Effector memory CD4-positive, alpha-beta T cell (primary cell): Measurements from ENCODE around the gene C1QB.

Experiments
- DNase-seq, 3 donors: peaks; one replicate each; pipeline ENCODE4 v3.0.0-alpha.2; 2020
- H3K27ac ChIP-seq: 2 replicates; pipeline ENCODE4 v1.7.0; 2013; ENCODE audit warnings: mild to moderate bottlenecking, low read length, moderate library complexity; ENCODE audit not compliant: insufficient read depth, poor library complexity, severe bottlenecking
- H3K27me3 ChIP-seq: replicated peaks from 2 replicates; pipeline ENCODE4 v1.7.0; 2013; ENCODE audit warnings: mild to moderate bottlenecking, low read length; ENCODE audit not compliant: insufficient read depth, control insufficient read depth, poor library complexity, severe bottlenecking
- H3K36me3 ChIP-seq: 2 replicates; pipeline ENCODE4 v1.7.0; 2013; ENCODE audit warnings: mild to moderate bottlenecking, low read length, moderate library complexity; ENCODE audit not compliant: control insufficient read depth, insufficient read depth
- H3K4me1 ChIP-seq: 2 replicates; pipeline ENCODE4 v1.7.0; 2013; ENCODE audit warnings: low read length, mild to moderate bottlenecking; ENCODE audit not compliant: control insufficient read depth, insufficient read depth, poor library complexity, severe bottlenecking
- H3K4me3 ChIP-seq: 2 replicates; pipeline ENCODE4 v1.7.0; 2013; ENCODE audit warnings: low read length, low read depth, mild to moderate bottlenecking; ENCODE audit not compliant: insufficient read depth, poor library complexity, severe bottlenecking
- H3K9me3 ChIP-seq: 2 replicates; pipeline ENCODE4 v1.7.0; 2013; ENCODE audit warnings: mild to moderate bottlenecking, low read length, moderate library complexity; ENCODE audit not compliant: control insufficient read depth

The C1QB gene

DNA sequence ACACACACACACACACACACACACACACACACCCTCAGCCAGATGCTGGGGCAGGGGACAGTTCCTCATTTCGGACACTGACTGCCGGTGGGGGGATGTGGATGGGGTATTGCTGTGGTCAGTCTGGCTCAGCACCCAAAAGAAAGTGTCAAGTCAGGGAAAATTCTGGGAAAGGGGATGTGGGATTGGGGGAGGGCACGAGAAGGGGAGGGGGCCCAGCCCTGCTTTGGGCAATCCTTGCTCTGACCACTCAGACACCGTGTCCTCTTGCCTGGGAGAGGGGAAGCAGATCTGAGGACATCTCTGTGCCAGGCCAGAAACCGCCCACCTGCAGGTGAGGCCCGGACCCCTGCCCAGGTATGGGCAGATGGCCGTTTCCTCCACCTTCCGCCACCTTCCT lies 9.7 kb upstream of the C1QB start, which contains the start of gene C1QC:
Gene C1QC, plus strand, starts transcription at position 253 of the 400 bp plus-strand sequence. CDS start 391 bp downstream, outside the sequence.
- H3K4me3 ChIP-seq, result no peak within 1 kb of the TSS
- no peaks in the 10 kb centered on the region for H3K4me1 ChIP-seq
- no peaks in the 10 kb centered on the region for H3K36me3 ChIP-seq
- no peak for DNase-seq
- no peaks in the 10 kb centered on the region for H3K9me3 ChIP-seq
- no peak within 1 kb of the TSS for H3K27ac ChIP-seq
- H3K27me3 ChIP-seq, result peaks cover 6% of the 10 kb centered on the region

DNA sequence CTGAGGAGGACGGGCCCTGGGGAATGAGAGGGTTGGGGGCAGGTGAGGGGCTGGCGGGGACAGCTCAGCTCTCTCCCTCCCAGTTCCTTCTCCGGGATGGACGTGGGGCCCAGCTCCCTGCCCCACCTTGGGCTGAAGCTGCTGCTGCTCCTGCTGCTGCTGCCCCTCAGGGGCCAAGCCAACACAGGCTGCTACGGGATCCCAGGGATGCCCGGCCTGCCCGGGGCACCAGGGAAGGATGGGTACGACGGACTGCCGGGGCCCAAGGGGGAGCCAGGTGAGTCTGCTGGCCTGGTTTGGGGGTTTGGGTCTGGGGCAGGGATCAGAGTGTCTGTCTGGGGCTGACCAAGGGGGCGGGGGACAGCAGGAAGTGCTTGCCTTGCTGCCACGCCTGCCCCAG lies 9.1 kb upstream of the C1QB start:
- no peak for DNase-seq
- Histone ChIP-seq H3K9me3 (no peaks in the 10 kb centered on the region), H3K4me1 (no peaks in the 10 kb centered on the region), H3K36me3 (no peaks in the 10 kb centered on the region), H3K4me3 (no peak overlapping the region), H3K27me3 (peaks cover 6% of the 10 kb centered on the region), H3K27ac (no peak overlapping the region)

DNA sequence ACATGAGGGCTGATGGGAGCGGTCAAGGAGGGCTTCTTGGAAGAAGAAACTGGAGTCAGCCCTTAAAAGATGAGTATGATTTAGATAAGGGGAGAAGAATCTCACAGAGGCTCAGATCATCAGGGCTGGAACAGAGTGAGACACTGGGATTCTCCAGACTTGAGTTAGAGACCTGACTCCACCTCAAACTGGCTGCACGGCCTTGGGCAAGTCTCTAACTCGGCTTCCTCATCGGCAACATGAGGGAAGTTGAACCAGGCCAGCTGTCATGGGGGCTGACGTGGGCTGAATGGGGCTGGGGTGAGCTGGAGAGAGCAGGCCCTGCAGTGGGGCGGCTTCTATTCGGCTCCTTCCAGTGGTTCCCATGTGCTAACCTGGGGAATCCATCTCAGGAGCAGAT lies 7.1 kb upstream of the C1QB start:
- H3K27ac ChIP-seq, result no peak overlapping the region
- no peaks in the 10 kb centered on the region for H3K36me3 ChIP-seq
- DNase-seq, result no peak
- H3K4me1 ChIP-seq, result no peaks in the 10 kb centered on the region
- H3K27me3 ChIP-seq, result peaks cover 4% of the 10 kb centered on the region
- H3K4me3 ChIP-seq, result no peak overlapping the region
- no peaks in the 10 kb centered on the region for H3K9me3 ChIP-seq

DNA sequence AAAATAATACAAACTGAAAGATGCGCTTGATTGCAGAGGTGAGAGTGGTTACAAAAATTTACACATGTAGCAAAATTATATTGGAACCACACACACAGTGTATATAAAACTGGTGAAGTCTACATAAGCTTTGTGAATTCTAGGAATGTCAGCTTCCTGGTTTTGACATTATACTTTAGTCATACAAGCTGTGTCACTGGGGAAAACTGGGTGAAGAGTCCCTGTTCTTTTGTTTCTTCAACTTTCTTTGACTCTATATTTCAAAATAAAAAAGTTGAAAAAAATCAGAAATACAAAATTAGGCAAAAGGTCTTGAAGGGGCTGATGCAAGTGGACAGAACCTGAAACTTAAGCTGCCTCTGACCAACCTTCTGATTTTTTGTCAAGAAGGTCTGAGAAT lies 6.7 kb upstream of the C1QB start:
- Histone ChIP-seq H3K9me3 (no peaks in the 10 kb centered on the region), H3K27me3 (peaks cover 2% of the 10 kb centered on the region), H3K4me1 (no peaks in the 10 kb centered on the region), H3K4me3 (no peak overlapping the region), H3K36me3 (no peaks in the 10 kb centered on the region), H3K27ac (no peak overlapping the region)
- DNase-seq, result no peak

DNA sequence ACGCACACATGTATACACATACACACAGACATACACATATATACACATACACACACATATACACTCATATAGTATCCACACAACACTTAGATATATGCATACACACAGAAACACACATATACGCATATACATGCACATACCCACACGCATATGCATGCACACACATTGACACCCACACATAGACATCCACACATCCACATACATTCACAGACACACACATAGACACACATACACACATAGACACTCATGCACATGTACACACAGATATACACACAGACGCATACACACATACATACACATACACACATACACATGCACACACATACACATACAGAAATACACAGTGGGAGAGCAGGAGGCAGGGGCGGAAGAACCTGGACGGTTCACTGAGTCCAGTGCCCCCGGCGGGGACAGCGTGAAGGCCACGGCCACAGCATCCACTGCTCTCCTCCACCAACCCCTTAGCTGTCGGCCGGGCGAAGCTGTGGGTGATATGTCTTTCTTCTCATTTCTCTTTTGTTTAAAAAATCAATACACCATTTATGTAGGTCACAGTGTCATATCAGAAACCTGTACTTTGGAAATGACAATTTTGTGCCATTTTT lies 2.8 kb upstream of the C1QB start:
- H3K27me3 ChIP-seq, result no peaks in the 10 kb centered on the region
- H3K4me1 ChIP-seq, result no peaks in the 10 kb centered on the region
- no peak overlapping the region for H3K4me3 ChIP-seq
- no peak for DNase-seq
- H3K36me3 ChIP-seq, result no peaks in the 10 kb centered on the region
- no peaks in the 10 kb centered on the region for H3K9me3 ChIP-seq
- no peak overlapping the region for H3K27ac ChIP-seq

DNA sequence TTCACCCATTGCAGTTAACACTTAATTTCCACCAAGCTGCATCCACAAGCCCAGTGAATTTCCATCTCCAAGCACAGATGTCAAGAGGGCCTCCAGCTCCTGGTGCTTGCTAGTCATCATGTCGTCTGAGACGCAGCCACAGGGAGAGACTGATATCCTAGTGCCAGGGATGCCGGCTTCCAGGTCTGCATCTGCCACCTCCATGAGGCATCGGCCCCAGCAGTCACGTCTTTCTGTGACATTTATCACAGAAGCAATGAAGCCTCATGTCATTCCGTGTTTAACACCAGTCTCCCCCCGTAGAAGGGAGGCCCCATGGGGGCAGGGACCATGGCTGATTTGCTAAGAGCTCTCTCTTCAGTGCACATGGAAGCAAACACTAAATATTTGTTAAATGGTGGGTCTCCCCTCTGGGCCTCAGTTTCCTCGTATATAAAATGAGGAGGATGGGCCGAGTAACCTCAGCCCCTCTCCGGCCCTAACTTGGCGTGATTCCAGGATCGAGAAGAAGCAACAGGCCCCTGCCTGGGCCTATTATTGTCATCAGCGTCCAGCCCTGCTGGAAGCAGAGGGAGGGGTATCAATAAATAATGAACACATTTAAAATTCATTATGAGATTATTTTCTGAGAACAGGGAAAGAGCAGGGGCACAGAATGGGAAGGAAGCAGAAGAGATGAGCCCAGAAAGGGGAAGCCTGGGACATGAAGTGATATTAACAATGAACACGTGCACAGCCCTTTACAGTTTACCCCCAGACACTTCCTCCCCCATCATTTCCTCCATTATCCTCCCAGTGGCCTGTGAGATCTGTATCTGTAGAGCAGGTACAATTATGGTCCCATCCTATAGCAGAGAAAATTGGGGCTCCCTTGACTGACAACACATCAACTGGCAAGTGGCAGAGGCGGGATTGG lies 837 bp upstream of the C1QB start:
- Histone ChIP-seq H3K4me1 (no peaks in the 10 kb centered on the region), H3K27me3 (no peaks in the 10 kb centered on the region), H3K36me3 (no peaks in the 10 kb centered on the region), H3K27ac (no peak overlapping the region), H3K9me3 (no peaks in the 10 kb centered on the region), H3K4me3 (no peak overlapping the region)
- no peak for DNase-seq

DNA sequence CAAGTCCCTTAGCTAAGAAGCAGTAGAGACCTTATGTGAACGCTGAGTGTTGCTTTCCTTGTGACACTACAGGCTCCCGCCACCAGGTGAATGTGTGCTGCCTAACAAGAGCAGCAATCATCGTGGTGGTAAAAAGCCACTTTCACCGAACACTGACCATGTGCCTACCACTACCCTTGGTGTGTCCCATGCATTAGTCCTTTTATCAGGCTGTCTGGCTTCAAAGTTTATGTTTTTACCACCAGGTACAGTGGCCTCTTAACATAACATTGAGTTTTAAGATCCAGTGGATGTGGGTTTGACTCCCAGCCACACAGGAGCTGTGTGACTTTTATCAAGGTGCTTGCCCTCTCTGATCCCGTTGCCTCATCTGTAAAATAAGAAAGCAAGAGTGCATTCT lies 1.7 kb downstream of the C1QB start:
- no peaks in the 10 kb centered on the region for H3K4me1 ChIP-seq
- no peak overlapping the region for H3K4me3 ChIP-seq
- no peaks in the 10 kb centered on the region for H3K9me3 ChIP-seq
- H3K27ac ChIP-seq, result no peak overlapping the region
- no peaks in the 10 kb centered on the region for H3K36me3 ChIP-seq
- no peaks in the 10 kb centered on the region for H3K27me3 ChIP-seq
- no peak for DNase-seq

DNA sequence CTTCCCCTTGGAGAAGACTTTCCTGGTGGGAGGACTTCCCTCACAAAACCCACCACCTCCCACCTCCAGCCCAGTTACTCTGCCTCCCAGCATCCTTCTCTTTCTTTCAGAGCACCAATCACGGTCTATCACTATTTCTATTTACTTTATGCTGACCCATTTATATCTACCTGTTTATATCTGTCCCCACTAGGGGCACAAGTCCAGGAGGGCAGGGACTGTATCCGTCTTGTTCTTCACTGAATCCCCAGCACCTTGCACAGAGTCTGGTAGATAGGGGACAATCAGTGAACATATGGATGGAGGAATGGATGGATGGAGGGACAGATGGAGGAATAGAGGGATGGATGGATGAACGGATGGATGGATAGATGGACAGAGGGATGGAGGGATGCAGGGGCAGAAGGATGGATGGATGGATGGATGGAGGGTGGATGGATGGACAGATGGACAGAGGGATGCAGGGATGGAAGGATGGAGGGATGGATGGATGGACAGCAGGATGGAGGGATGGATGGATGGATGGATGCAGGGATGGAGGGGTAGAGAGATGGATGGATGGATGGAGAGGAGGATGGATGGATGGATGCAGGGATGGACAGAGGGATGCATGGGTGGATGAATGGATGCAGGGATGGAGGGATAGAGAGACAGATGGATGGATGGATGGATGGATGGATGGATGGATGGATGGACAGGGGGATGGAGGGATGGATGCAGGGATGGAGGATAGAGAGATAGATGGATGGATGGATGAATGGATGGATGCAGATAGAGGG lies 5.5 kb downstream of the C1QB start:
- no peak overlapping the region for H3K27ac ChIP-seq
- no peaks in the 10 kb centered on the region for H3K36me3 ChIP-seq
- H3K27me3 ChIP-seq, result no peaks in the 10 kb centered on the region
- H3K4me3 ChIP-seq, result no peak overlapping the region
- H3K4me1 ChIP-seq, result no peaks in the 10 kb centered on the region
- no peaks in the 10 kb centered on the region for H3K9me3 ChIP-seq
- no peak for DNase-seq

DNA sequence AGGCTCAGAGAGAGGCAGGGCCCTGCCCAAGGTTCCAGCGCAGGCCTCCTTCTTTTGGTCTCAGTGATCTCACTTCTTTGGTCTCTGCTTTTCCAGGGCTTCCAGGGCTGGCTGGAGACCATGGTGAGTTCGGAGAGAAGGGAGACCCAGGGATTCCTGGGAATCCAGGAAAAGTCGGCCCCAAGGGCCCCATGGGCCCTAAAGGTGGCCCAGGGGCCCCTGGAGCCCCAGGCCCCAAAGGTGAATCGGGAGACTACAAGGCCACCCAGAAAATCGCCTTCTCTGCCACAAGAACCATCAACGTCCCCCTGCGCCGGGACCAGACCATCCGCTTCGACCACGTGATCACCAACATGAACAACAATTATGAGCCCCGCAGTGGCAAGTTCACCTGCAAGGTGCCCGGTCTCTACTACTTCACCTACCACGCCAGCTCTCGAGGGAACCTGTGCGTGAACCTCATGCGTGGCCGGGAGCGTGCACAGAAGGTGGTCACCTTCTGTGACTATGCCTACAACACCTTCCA lies 7.7 kb downstream of the C1QB start:
- Histone ChIP-seq H3K4me3 (no peak overlapping the region), H3K36me3 (no peaks in the 10 kb centered on the region), H3K27me3 (no peaks in the 10 kb centered on the region), H3K4me1 (no peaks in the 10 kb centered on the region), H3K9me3 (no peaks in the 10 kb centered on the region), H3K27ac (no peak overlapping the region)
- no peak for DNase-seq
